IPS DF 4.7 (cell line): ENCODE results near the gene NKG7.

ENCODE experiments used
- DNase-seq: peaks from one replicate; pipeline ENCODE4 v3.0.0-alpha.2; 2013; ENCODE audit warnings: low spot score; ENCODE audit errors: extremely low read depth

NKG7 gene

GRCh38 chr19:51391073-51391611, 18.7 kb upstream of the NKG7 start:
- no peak for DNase-seq

GRCh38 chr19:51389143-51389542, 16.7 kb upstream of the NKG7 start:
- no peak for DNase-seq

- DNase-seq = no peak
Observed at GRCh38 chr19:51387924-51388389, 15.5 kb upstream of the NKG7 start, which contains the start of gene LIM2. LIM2 (minus strand) TSS chr19:51387974; CDS start chr19:51387443, 531 bp downstream.

- DNase-seq = no peak
Observed at GRCh38 chr19:51386882-51387520, 14.5 kb upstream of the NKG7 start.

GRCh38 chr19:51382004-51382403, 9.6 kb upstream of the NKG7 start:
- DNase-seq = no peak

- no peak for DNase-seq
Observed at GRCh38 chr19:51380379-51380778, 7.9 kb upstream of the NKG7 start.

GRCh38 chr19:51377422-51377821, 5.0 kb upstream of the NKG7 start:
- no peak for DNase-seq

- DNase-seq = no peak
Observed at GRCh38 chr19:51375504-51376221, 3.2 kb upstream of the NKG7 start.

- DNase-seq = no peak
Observed at GRCh38 chr19:51372021-51372648, 319 bp downstream of the NKG7 start.

- DNase-seq = no peak
Observed at GRCh38 chr19:51371186-51371690, 1.2 kb downstream of the NKG7 start.

GRCh38 chr19:51370230-51370629, 2.2 kb downstream of the NKG7 start:
- DNase-seq = no peak

- no peak for DNase-seq
Observed at GRCh38 chr19:51368366-51369282, 3.8 kb downstream of the NKG7 start, which contains the start of gene CLDND2. CLDND2 (minus strand) TSS chr19:51369003; CDS start chr19:51368577, 426 bp downstream.

GRCh38 chr19:51367565-51368365, 4.7 kb downstream of the NKG7 start:
- no peak for DNase-seq

- DNase-seq = no peak
Observed at GRCh38 chr19:51367255-51367564, 5.2 kb downstream of the NKG7 start.

- no peak for DNase-seq
Observed at GRCh38 chr19:51366389-51367254, 5.8 kb downstream of the NKG7 start.

- no peak for DNase-seq
Observed at GRCh38 chr19:51365965-51366388, 6.5 kb downstream of the NKG7 start, which contains the start of gene ETFB. ETFB (minus strand) TSS chr19:51366388; CDS start chr19:51366326, 62 bp downstream.

- no peak for DNase-seq
Observed at GRCh38 chr19:51365211-51365964, 7.1 kb downstream of the NKG7 start.
